ENCODE results near the gene KIF26B.

- TF ChIP-seq CTCF (IDR thresholded peaks at IDR 0.05; ENCODE audit: low read depth, low read length), result no peak
- no peak for TF ChIP-seq EZH2phosphoT487 (IDR thresholded peaks at IDR 0.05; ENCODE audit: low read depth)
Measured at GRCh38 chr1:245256528-245256927, 101.7 kb downstream of the KIF26B start.

Measured in OCI-LY3 (cell line).